B cell (primary cell): ENCODE measurements around the gene ARHGAP19. TPM values are rescaled to one million over a fixed set of nuclear protein-coding genes. Genes with fewer than 3 reads are reported as not detected.

Source experiments
- ATAC-seq: fragments of 200-7000 bp; cut with Tn5 transposase; one replicate; pipeline ENCODE4 v1.10.0; 2021; ENCODE audit warnings: low read depth, mild to moderate bottlenecking, moderate number of reproducible peaks, moderate library complexity
- CTCF ChIA-PET: fragments of 350-600 bp; sonication (Branson Sonifier 250); formaldehyde crosslinking; loops from one replicate; lab custom pipeline; 2021; ENCODE audit warnings: antibody characterized with exemption, inconsistent platforms; lab: Charles Lee
- POLR2A ChIA-PET: fragments of 350-600 bp; sonication (Branson Sonifier 250); formaldehyde crosslinking; loops from one replicate; lab custom pipeline; 2021; ENCODE audit warnings: antibody characterized with exemption; lab: Charles Lee
- DNase-seq: peaks from one replicate; pipeline ENCODE4 v3.0.0; 2013
- H2AFZ ChIP-seq: 2 replicates; pipeline ENCODE4 v1.6.1; 2012; ENCODE audit warnings: mild to moderate bottlenecking, low read depth, low read length; ENCODE audit not compliant: insufficient read depth, poor library complexity, severe bottlenecking
- H3K27ac ChIP-seq, 2 donors: 1 replicate in 1 of 2; 2 replicates in 1 of 2; pipeline ENCODE4 v1.5.1; 2012 to 2013; ENCODE audit warnings: low read length in 2 of 2, mild to moderate bottlenecking in 2 of 2, moderate library complexity in 1 of 2
- H3K27me3 ChIP-seq, 4 experiments: fragments of 200-600 bp in 1 of 4; sonication (generic) in 1 of 4; replicated peaks in 1 of 4; 1 replicate in 2 of 4; 2 replicates in 2 of 4; pipeline versions ENCODE4 v1.6.1 to v1.7.0; 2013 to 2016; ENCODE audit warnings: low read length in 3 of 4, mild to moderate bottlenecking in 2 of 4, mixed read lengths in 1 of 4, moderate library complexity in 1 of 4; ENCODE audit not compliant: insufficient read depth in 4 of 4, control insufficient read depth in 3 of 4; ENCODE audit errors: control extremely low read depth in 1 of 4
- H3K36me3 ChIP-seq, 2 experiments: replicated peaks in 1 of 2; 1 replicate in 1 of 2; 2 replicates in 1 of 2; pipeline versions ENCODE4 v1.6.1 to v1.7.1; 2013; ENCODE audit warnings: low read length in 1 of 2; ENCODE audit not compliant: insufficient read depth in 2 of 2, control insufficient read depth in 1 of 2; ENCODE audit errors: control extremely low read depth in 1 of 2, extremely low read depth in 1 of 2
- H3K4me1 ChIP-seq, 2 donors: fragments of 200-600 bp in 1 of 2; sonication (generic) in 1 of 2; 1 replicate in 1 of 2; 2 replicates in 1 of 2; pipeline versions ENCODE4 v1.5.1 to v1.6.1; 2013 to 2017; ENCODE audit warnings: low read length in 2 of 2; ENCODE audit not compliant: control insufficient read depth in 2 of 2, insufficient read depth in 2 of 2
- H3K4me2 ChIP-seq: replicated peaks from 2 replicates; pipeline ENCODE3; 2012; ENCODE audit warnings: mild to moderate bottlenecking, low read depth, low read length; ENCODE audit not compliant: poor library complexity, severe bottlenecking
- H3K4me3 ChIP-seq, 5 experiments: fragments of 200-600 bp in 1 of 5; sonication (generic) in 1 of 5; 1 replicate in 3 of 5; 2 replicates in 2 of 5; pipeline versions ENCODE4 v1.5.1 to v1.7.0; 2011 to 2016; ENCODE audit warnings: low read length in 4 of 5, mild to moderate bottlenecking in 4 of 5, low read depth in 2 of 5, control low read depth in 1 of 5, moderate library complexity in 1 of 5; ENCODE audit not compliant: insufficient read depth in 1 of 5; ENCODE audit errors: control extremely low read depth in 1 of 5, extremely low read depth in 1 of 5
- H3K79me2 ChIP-seq: fragments of 200-600 bp; sonication (generic); one replicate; pipeline ENCODE4 v1.6.0; 2016; ENCODE audit warnings: low read length; ENCODE audit not compliant: control insufficient read depth, insufficient read depth
- H3K9ac ChIP-seq: fragments of 200-600 bp; sonication (generic); 2 replicates; pipeline ENCODE4 v1.6.1; 2017; ENCODE audit warnings: mild to moderate bottlenecking, low read length, moderate library complexity
- H3K9me3 ChIP-seq, 3 donors: one replicate each; pipeline versions ENCODE4 v1.6.1 to v1.7.1; 2013; ENCODE audit warnings: low read length in 2 of 3; ENCODE audit not compliant: control insufficient read depth in 2 of 3, insufficient read depth in 1 of 3; ENCODE audit errors: control extremely low read depth in 1 of 3
- H4K20me1 ChIP-seq: 2 replicates; pipeline ENCODE4 v1.6.0; 2012; ENCODE audit warnings: mild to moderate bottlenecking, low read length; ENCODE audit not compliant: insufficient read depth, control insufficient read depth, poor library complexity, severe bottlenecking
- H3K27ac Mint-ChIP-seq: one replicate; pipeline ENCODE4 v1.8.0; 2021; ENCODE audit warnings: mixed read lengths
- H3K27me3 Mint-ChIP-seq: one replicate; pipeline ENCODE4 v1.8.0; 2021; ENCODE audit warnings: mixed read lengths
- H3K4me1 Mint-ChIP-seq: one replicate; pipeline ENCODE4 v1.8.0; 2021; ENCODE audit warnings: mixed read lengths
- H3K4me3 Mint-ChIP-seq: one replicate; pipeline ENCODE4 v1.8.0; 2021; ENCODE audit warnings: mixed read lengths
- H3K9me3 Mint-ChIP-seq: one replicate; pipeline ENCODE4 v1.8.0; 2022; ENCODE audit warnings: mixed read lengths; ENCODE audit not compliant: insufficient read depth
- EZH2 ChIP-seq: IDR thresholded peaks from 2 replicates; pipeline ENCODE4 v1.6.1; 2012; ENCODE audit warnings: borderline replicate concordance, low read depth, mild to moderate bottlenecking, moderate library complexity, low read length; ENCODE audit not compliant: insufficient read depth, poor library complexity, severe bottlenecking
- WGBS: methylation state at CpG from one replicate; pipeline ENCODE4 v1.1.5; 2013; ENCODE audit warnings: missing lambda C conversion rate; ENCODE audit not compliant: insufficient coverage; 5-methylcytosine and 5-hydroxymethylcytosine counted together
- intact Hi-C: fragments of 100-400 bp; cut with micrococcal nuclease; formaldehyde crosslinking; loops from one replicate; pipeline ENCODE4 v1.10.0; 2022
- polyA plus RNA-seq: library from polyadenylated mRNA; depleted of rRNA; stranded (reverse); fragments of >200 nt; gene quantifications from 2 replicates; pipeline ENCODE4 v1.2.3, GENCODE V29; 2012
- total RNA-seq, 2 donors: library from RNA; stranded (reverse); fragments of 120-200 nt in 1 of 2; gene quantifications; 1 replicate in 1 of 2; 2 replicates in 1 of 2; pipeline versions ENCODE4 v1.2.3 to v1.2.4, GENCODE V29; 2013 to 2022
- TF ChIP-seq, protein P1 (sequence below): fragments of 200-600 bp; IDR thresholded peaks from one replicate; pipeline ENCODE4 v1.8.0; 2022; ENCODE audit warnings: antibody characterized with exemption, mild to moderate bottlenecking

Gene ARHGAP19
- total and polyA plus RNA-seq, 2 donors (not counting 1 experiment from before 2014, with no cell fraction given), result 6.4 to 22.5 TPM

DNA sequence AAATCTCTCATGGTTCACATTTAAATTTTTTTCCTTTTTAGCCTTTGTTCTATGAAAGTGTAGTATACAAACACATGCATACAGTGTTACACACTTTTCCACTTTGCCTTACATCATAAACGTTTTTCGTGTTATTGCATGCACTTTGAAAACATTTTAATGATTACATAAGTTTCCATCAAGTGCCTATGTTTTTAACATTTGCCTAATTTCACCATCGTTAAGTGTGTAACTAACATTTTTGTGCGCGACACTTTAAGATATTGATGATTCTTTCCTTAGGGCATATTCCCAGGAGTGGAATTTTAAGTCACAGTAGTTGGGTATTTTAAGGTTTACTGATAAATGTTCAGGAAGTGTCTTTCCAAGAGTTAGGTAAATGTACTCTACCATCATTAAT, 43.6 kb upstream of the ARHGAP19 start:
- WGBS, result no CpG with 5 or more reads among the region's 5 CpGs
- peaks cover 28% of the 10 kb centered on the region for H3K4me1 Mint-ChIP-seq
- H3K36me3 ChIP-seq, result peaks cover 3 to 8% of the 10 kb centered on the region in 2 experiments
- DNase-seq (no peak), ATAC-seq (no peak)
- no peak overlapping the region for H3K27ac ChIP-seq
- no peak overlapping the region for H2AFZ ChIP-seq
- peaks cover 30% of the 10 kb centered on the region for H3K79me2 ChIP-seq
- POLR2A ChIA-PET, result no interaction called here
- H3K27me3 Mint-ChIP-seq, result no peaks in the 10 kb centered on the region
- no peaks in the 10 kb centered on the region for H3K9me3 ChIP-seq
- intact Hi-C loops, result loop anchor here (5.0 kb wide), 1 partner anchor 111 kb away; the partner anchor contains the start of genes EXOSC1 and ZDHHC16
- no peaks in the 10 kb centered on the region for H3K27me3 ChIP-seq
- H3K9ac ChIP-seq, result no peak overlapping the region
- no peak overlapping the region for H3K4me3 ChIP-seq
- H3K27ac Mint-ChIP-seq, result peak overlapping the region; percentile 83
- CTCF ChIA-PET, result no interaction called here
- peaks cover 28% of the 10 kb centered on the region for H4K20me1 ChIP-seq
- no peak for TF ChIP-seq EZH2
- TF ChIP-seq, protein P1, sequence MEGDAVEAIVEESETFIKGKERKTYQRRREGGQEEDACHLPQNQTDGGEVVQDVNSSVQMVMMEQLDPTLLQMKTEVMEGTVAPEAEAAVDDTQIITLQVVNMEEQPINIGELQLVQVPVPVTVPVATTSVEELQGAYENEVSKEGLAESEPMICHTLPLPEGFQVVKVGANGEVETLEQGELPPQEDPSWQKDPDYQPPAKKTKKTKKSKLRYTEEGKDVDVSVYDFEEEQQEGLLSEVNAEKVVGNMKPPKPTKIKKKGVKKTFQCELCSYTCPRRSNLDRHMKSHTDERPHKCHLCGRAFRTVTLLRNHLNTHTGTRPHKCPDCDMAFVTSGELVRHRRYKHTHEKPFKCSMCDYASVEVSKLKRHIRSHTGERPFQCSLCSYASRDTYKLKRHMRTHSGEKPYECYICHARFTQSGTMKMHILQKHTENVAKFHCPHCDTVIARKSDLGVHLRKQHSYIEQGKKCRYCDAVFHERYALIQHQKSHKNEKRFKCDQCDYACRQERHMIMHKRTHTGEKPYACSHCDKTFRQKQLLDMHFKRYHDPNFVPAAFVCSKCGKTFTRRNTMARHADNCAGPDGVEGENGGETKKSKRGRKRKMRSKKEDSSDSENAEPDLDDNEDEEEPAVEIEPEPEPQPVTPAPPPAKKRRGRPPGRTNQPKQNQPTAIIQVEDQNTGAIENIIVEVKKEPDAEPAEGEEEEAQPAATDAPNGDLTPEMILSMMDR, result no peak
- peak overlapping the region; percentile 81 for H3K4me3 Mint-ChIP-seq
- no peak overlapping the region for H3K4me2 ChIP-seq
- H3K9me3 Mint-ChIP-seq, result no peaks in the 10 kb centered on the region
- peaks cover 27 to 29% of the 10 kb centered on the region in 2 donors for H3K4me1 ChIP-seq

DNA sequence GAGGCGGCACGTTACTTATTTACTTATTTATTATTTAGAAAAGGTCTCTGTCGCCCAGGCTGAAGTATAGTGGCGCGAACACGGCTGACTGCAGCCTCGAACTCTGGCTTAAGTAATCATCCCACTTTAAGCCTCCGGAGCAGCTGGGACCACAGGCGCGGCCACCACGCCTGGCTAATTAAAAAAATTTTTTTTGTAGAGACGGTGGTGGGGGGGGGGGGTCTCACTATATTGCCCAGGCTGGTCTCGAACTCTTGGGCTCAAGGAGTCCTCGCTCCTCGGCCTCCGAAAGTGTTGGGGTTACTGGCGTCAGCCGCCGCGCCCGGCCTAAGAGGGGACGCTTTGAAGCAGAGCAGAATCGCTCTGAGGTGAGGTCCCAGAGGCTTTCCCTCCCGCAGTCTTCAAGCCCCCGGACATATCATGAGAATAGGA, 42.8 kb upstream of the ARHGAP19 start:
- H3K4me1 ChIP-seq, result peaks cover 28 to 29% of the 10 kb centered on the region in 2 donors
- H3K36me3 ChIP-seq, result peaks cover 3 to 8% of the 10 kb centered on the region in 2 experiments
- H4K20me1 ChIP-seq, result peaks cover 34% of the 10 kb centered on the region
- intact Hi-C loops, result loop anchor here (5.0 kb wide), 1 partner anchor 112 kb away; the partner anchor contains the start of genes EXOSC1 and ZDHHC16
- TF ChIP-seq EZH2, result no peak
- TF ChIP-seq, protein P1, result no peak
- DNase-seq, result no peak
- peaks cover 34% of the 10 kb centered on the region for H3K79me2 ChIP-seq
- H3K27me3 Mint-ChIP-seq, result no peaks in the 10 kb centered on the region
- ATAC-seq, result no peak
- peak overlapping the region; percentile 85 for H3K4me3 Mint-ChIP-seq
- H3K4me3 ChIP-seq, result peak overlapping the region; percentile 38 to 84 (median 74)
- ChIA-PET CTCF (interaction anchor here (0.7 kb wide), 1 partner anchor 16 kb away, joined by 3 read pairs; the partner anchor contains the start of gene FRAT1), POLR2A (interaction anchor here (0.6 kb wide), 2 partner anchors 42 to 95 kb away, joined by 3 to 8 read pairs; no protein-coding TSS in a partner anchor)
- no peaks in the 10 kb centered on the region for H3K27me3 ChIP-seq
- peak overlapping the region; percentile 83 for H3K4me2 ChIP-seq
- peak overlapping the region; percentile 87 for H2AFZ ChIP-seq
- H3K4me1 Mint-ChIP-seq, result peaks cover 28% of the 10 kb centered on the region
- peak overlapping the region; percentile 6 to 100 for H3K27ac ChIP-seq
- H3K9me3 ChIP-seq, result no peaks in the 10 kb centered on the region
- no peaks in the 10 kb centered on the region for H3K9me3 Mint-ChIP-seq
- H3K9ac ChIP-seq, result peak overlapping the region; percentile 85
- WGBS, result 6% methylated on average over 16 of the region's 25 CpGs
- H3K27ac Mint-ChIP-seq, result no peak overlapping the region
